Breast epithelium (tissue), 4 donors: ENCODE measurements around the gene SIK2. TPM values are rescaled to one million over a fixed set of nuclear protein-coding genes. Genes with fewer than 3 reads are reported as not detected.
"Not testable (repeated sequence)": the region's sequence is repeated elsewhere in the genome, so short reads cannot be mapped to it uniquely, and the experiment has no call there.

ENCODE experiments used
- DNase-seq, 2 donors: peaks; one replicate each; pipeline ENCODE4 v3.0.0-alpha.2; 2019; ENCODE audit warnings: low spot score in 2 of 2
- H3K27ac ChIP-seq, 2 donors: fragments of 200-600 bp; sonication (generic) in 1 of 2; one replicate each; pipeline ENCODE4 v1.5.1; 2016 to 2019; ENCODE audit warnings: mild to moderate bottlenecking in 1 of 2
- H3K27me3 ChIP-seq, 2 donors: fragments of 200-600 bp; sonication (generic) in 1 of 2; one replicate each; pipeline versions ENCODE4 v1.5.1 to v1.6.0; 2017 to 2019; ENCODE audit warnings: control low read depth in 1 of 2, mild to moderate bottlenecking in 1 of 2
- H3K36me3 ChIP-seq: fragments of 200-600 bp; one replicate; pipeline ENCODE4 v1.5.1; 2019
- H3K4me1 ChIP-seq, 2 donors: fragments of 200-600 bp; sonication (generic); one replicate each; pipeline ENCODE4 v1.5.1; 2016 to 2019; ENCODE audit warnings: control low read depth in 1 of 2
- H3K4me3 ChIP-seq, 3 donors: fragments of 200-600 bp; sonication (generic); 1 replicate in 2 of 3; 2 replicates in 1 of 3; pipeline ENCODE4 v1.5.1; 2016 to 2019; ENCODE audit warnings: mild to moderate bottlenecking in 3 of 3, moderate library complexity in 2 of 3
- H3K9me3 ChIP-seq, 2 donors: fragments of 200-600 bp; sonication (generic) in 1 of 2; one replicate each; pipeline ENCODE4 v1.5.1; 2016 to 2019; ENCODE audit warnings: control low read depth in 1 of 2
- CTCF ChIP-seq, 3 donors: fragments of 450-650 bp; IDR thresholded peaks; one replicate each; pipeline ENCODE4 v1.5.1; 2016 to 2017; ENCODE audit warnings: antibody characterized with exemption in 3 of 3, mild to moderate bottlenecking in 3 of 3, moderate library complexity in 3 of 3
- POLR2A ChIP-seq: fragments of 450-650 bp; IDR thresholded peaks from one replicate; pipeline ENCODE4 v1.6.1; 2016; ENCODE audit warnings: antibody characterized with exemption, mild to moderate bottlenecking, moderate library complexity
- POLR2AphosphoS5 ChIP-seq, 3 donors: sonication (generic); formaldehyde crosslinking; IDR thresholded peaks; one replicate each; pipeline ENCODE4 v1.6.1; 2017; ENCODE audit warnings: antibody characterized with exemption in 3 of 3
- intact Hi-C: fragments of 100-400 bp; cut with DNase I; formaldehyde crosslinking; loops from one replicate; pipeline ENCODE4 v1.15.1; 2023; ENCODE audit warnings: low total_unique reads
- total RNA-seq, 3 donors: library from RNA; depleted of rRNA; stranded (reverse); fragments of >200 nt; gene quantifications; one replicate each; pipeline ENCODE4 v1.1.0, GENCODE V29; 2016

Gene SIK2
- total RNA-seq, 3 donors from 2014 or later = 19.0 to 56.6 (median 30.7) TPM

- TF ChIP-seq POLR2A (no peak), POLR2AphosphoS5 (IDR thresholded peaks at IDR 0.05) (no peak), CTCF (IDR thresholded peaks at IDR 0.05) (no peak)
- H3K27ac ChIP-seq = no peak overlapping the region
- DNase-seq = no peak
- H3K4me3 ChIP-seq = no peak overlapping the region
- intact Hi-C loops = no loop called here
- H3K9me3 ChIP-seq = no peaks in the 10 kb centered on the region
- no peaks in the 10 kb centered on the region for H3K36me3 ChIP-seq
- H3K27me3 ChIP-seq = no peaks in the 10 kb centered on the region
- no peaks in the 10 kb centered on the region for H3K4me1 ChIP-seq
These were observed 49.9 kb downstream of the SIK2 start for GRCh38 chr11:111652184-111652583.

- no peak for TF ChIP-seq POLR2A
- no peak for TF ChIP-seq POLR2AphosphoS5 (IDR thresholded peaks at IDR 0.05)
- TF ChIP-seq CTCF (IDR thresholded peaks at IDR 0.05) = no peak
- H3K9me3 ChIP-seq = no peaks in the 10 kb centered on the region
- no peaks in the 10 kb centered on the region for H3K4me1 ChIP-seq
- no peak overlapping the region for H3K27ac ChIP-seq
- no peaks in the 10 kb centered on the region for H3K27me3 ChIP-seq
- H3K4me3 ChIP-seq = no peak overlapping the region
- no peaks in the 10 kb centered on the region for H3K36me3 ChIP-seq
- intact Hi-C loops = no loop called here
- no peak for DNase-seq
These were observed 52.4 kb downstream of the SIK2 start for GRCh38 chr11:111654601-111655000.

GRCh38 chr11:111655924-111656323 lies 53.7 kb downstream of the SIK2 start:
- no peaks in the 10 kb centered on the region for H3K27me3 ChIP-seq
- TF ChIP-seq POLR2A (no peak), CTCF (IDR thresholded peaks at IDR 0.05) (no peak), POLR2AphosphoS5 (IDR thresholded peaks at IDR 0.05) (no peak)
- H3K27ac ChIP-seq = no peak overlapping the region
- H3K36me3 ChIP-seq = no peaks in the 10 kb centered on the region
- H3K4me3 ChIP-seq = no peak overlapping the region
- no peaks in the 10 kb centered on the region for H3K4me1 ChIP-seq
- intact Hi-C loops = no loop called here
- no peaks in the 10 kb centered on the region for H3K9me3 ChIP-seq
- DNase-seq = no peak

GRCh38 chr11:111657905-111658304 lies 55.7 kb downstream of the SIK2 start:
- H3K27ac ChIP-seq, DNase-seq, H3K4me3 ChIP-seq, H3K4me1 ChIP-seq, H3K27me3 ChIP-seq, H3K36me3 ChIP-seq, H3K9me3 ChIP-seq, intact Hi-C loops: not testable (repeated sequence)

- H3K36me3 ChIP-seq, H3K4me1 ChIP-seq, intact Hi-C loops, DNase-seq, H3K27ac ChIP-seq, H3K27me3 ChIP-seq, H3K4me3 ChIP-seq, H3K9me3 ChIP-seq: not testable (repeated sequence)
These were observed 56.2 kb downstream of the SIK2 start for GRCh38 chr11:111658493-111658892.

GRCh38 chr11:111659201-111660115 lies 57.2 kb downstream of the SIK2 start:
- H3K27me3 ChIP-seq = no peaks in the 10 kb centered on the region
- intact Hi-C loops = no loop called here
- no peak overlapping the region for H3K27ac ChIP-seq

More at GRCh38 chr11:111659201-111660115, 57.2 kb downstream of the SIK2 start:
- DNase-seq = no peak
- no peak for TF ChIP-seq CTCF (IDR thresholded peaks at IDR 0.05)
- TF ChIP-seq POLR2A = no peak
- H3K4me3 ChIP-seq = no peak overlapping the region
- H3K4me1 ChIP-seq = no peaks in the 10 kb centered on the region
- no peaks in the 10 kb centered on the region for H3K9me3 ChIP-seq
- H3K36me3 ChIP-seq = no peaks in the 10 kb centered on the region
